ENCODE data around the gene CACNG3. TPM values are rescaled to one million over a fixed set of nuclear protein-coding genes. Genes with fewer than 3 reads are reported as not detected.

CACNG3 gene
- polyA plus RNA-seq, 1 donor from 2014 or later: not detected

- TF ChIP-seq EP300 (conservative IDR thresholded peaks at IDR 0.05; ENCODE audit: poor library complexity, severe bottlenecking) (no peak), CTCF (IDR thresholded peaks at IDR 0.05; ENCODE audit: poor library complexity, severe bottlenecking) (no peak), TAF1 (IDR thresholded peaks at IDR 0.05; ENCODE audit: low read depth) (no peak), POLR2AphosphoS5 (IDR thresholded peaks at IDR 0.05) (no peak), EZH2 (IDR thresholded peaks at IDR 0.05; ENCODE audit: borderline replicate concordance, insufficient read depth, low read length, poor library complexity, severe bottlenecking) (no peak)
- H3K27me3 ChIP-seq (ENCODE audit: insufficient read depth, low read depth, low read length): peaks cover 7% of the 10 kb centered on the region
- no peak overlapping the region for H3K9ac ChIP-seq (ENCODE audit: low read length)
- H3K36me3 ChIP-seq (ENCODE audit: insufficient read depth, low read length): no peaks in the 10 kb centered on the region
- H3K79me2 ChIP-seq (replicated peaks; ENCODE audit: insufficient read depth, low read length): no peaks in the 10 kb centered on the region
- no peak overlapping the region for H3K4me2 ChIP-seq (ENCODE audit: low read length)
- H3F3A ChIP-seq (ENCODE audit: insufficient read depth, low read length, poor library complexity, severe bottlenecking): no peaks in the 10 kb centered on the region
- no peaks in the 10 kb centered on the region for H4K20me1 ChIP-seq (ENCODE audit: insufficient read depth)
- no peak overlapping the region for H3K4me3 ChIP-seq (ENCODE audit: low read length)
- H3K27ac ChIP-seq (ENCODE audit: low read length): no peak overlapping the region
- H2AFZ ChIP-seq (ENCODE audit: low read depth, low read length): no peak overlapping the region
- H3K9me3 ChIP-seq (ENCODE audit: low read length): no peaks in the 10 kb centered on the region
- no peaks in the 10 kb centered on the region for H3K9me2 ChIP-seq (ENCODE audit: insufficient read depth, low read length)
These were observed 59.2 kb downstream of the CACNG3 start for GRCh38 chr16:24315343-24315742.

- H2AFZ ChIP-seq (ENCODE audit: low read depth, low read length): no peak overlapping the region
These were observed 62.5 kb downstream of the CACNG3 start for GRCh38 chr16:24318680-24319079.

More at GRCh38 chr16:24318680-24319079, 62.5 kb downstream of the CACNG3 start:
- Histone ChIP-seq H4K20me1 (ENCODE audit: insufficient read depth) (no peaks in the 10 kb centered on the region), H3K4me3 (ENCODE audit: low read length) (no peak overlapping the region), H3F3A (ENCODE audit: insufficient read depth, low read length, poor library complexity, severe bottlenecking) (no peaks in the 10 kb centered on the region), H3K79me2 (replicated peaks; ENCODE audit: insufficient read depth, low read length) (no peaks in the 10 kb centered on the region), H3K9me3 (ENCODE audit: low read length) (no peaks in the 10 kb centered on the region), H3K9me2 (ENCODE audit: insufficient read depth, low read length) (no peaks in the 10 kb centered on the region), H3K27ac (ENCODE audit: low read length) (no peak overlapping the region), H3K27me3 (ENCODE audit: insufficient read depth, low read depth, low read length) (no peaks in the 10 kb centered on the region), H3K9ac (ENCODE audit: low read length) (no peak overlapping the region), H3K4me2 (ENCODE audit: low read length) (no peak overlapping the region), H3K36me3 (ENCODE audit: insufficient read depth, low read length) (no peaks in the 10 kb centered on the region)
- TF ChIP-seq SMC3 (conservative IDR thresholded peaks at IDR 0.05; ENCODE audit: poor library complexity) (no peak), CTCF (IDR thresholded peaks at IDR 0.05; ENCODE audit: poor library complexity, severe bottlenecking) (no peak), TAF1 (IDR thresholded peaks at IDR 0.05; ENCODE audit: low read depth) (no peak), RAD21 (conservative IDR thresholded peaks at IDR 0.05) (no peak), EZH2 (IDR thresholded peaks at IDR 0.05; ENCODE audit: borderline replicate concordance, insufficient read depth, low read length, poor library complexity, severe bottlenecking) (no peak), EP300 (conservative IDR thresholded peaks at IDR 0.05; ENCODE audit: poor library complexity, severe bottlenecking) (no peak), REST (IDR thresholded peaks at IDR 0.05; ENCODE audit: borderline replicate concordance) (no peak), POLR2AphosphoS5 (IDR thresholded peaks at IDR 0.05) (no peak), MXI1 (conservative IDR thresholded peaks at IDR 0.05; ENCODE audit: poor library complexity, severe bottlenecking) (no peak)

Data from neural cell (in vitro differentiated cells).